NT2/D1 (cell line): ENCODE data around the gene ICA1.

ENCODE experiments used
- DNase-seq: peaks from one replicate; pipeline ENCODE4 v3.0.0-alpha.2; 2011; ENCODE audit warnings: low read depth, low spot score
- H3K27me3 ChIP-seq: 2 replicates; pipeline ENCODE4 v1.6.0; 2011; ENCODE audit warnings: mild to moderate bottlenecking; ENCODE audit not compliant: insufficient read length, insufficient read depth
- H3K36me3 ChIP-seq: 2 replicates; pipeline ENCODE4 v1.6.1; 2011; ENCODE audit warnings: mild to moderate bottlenecking, low read length, mixed read lengths; ENCODE audit not compliant: insufficient read depth, insufficient read length
- H3K4me1 ChIP-seq: 2 replicates; pipeline ENCODE4 v1.5.1; 2011; ENCODE audit not compliant: insufficient read depth, insufficient read length
- H3K4me3 ChIP-seq: 2 replicates; pipeline ENCODE4 v1.5.1; 2011; ENCODE audit warnings: low read depth; ENCODE audit not compliant: insufficient read length
- H3K9ac ChIP-seq: 2 replicates; pipeline ENCODE4 v1.6.0; 2011; ENCODE audit warnings: low read depth; ENCODE audit not compliant: insufficient read length
- H3K9me3 ChIP-seq: 2 replicates; pipeline ENCODE4 v1.5.1; 2011; ENCODE audit warnings: mild to moderate bottlenecking, low read length; ENCODE audit not compliant: insufficient read depth
- SUZ12 ChIP-seq: IDR thresholded peaks from 2 replicates; pipeline ENCODE4 v1.6.1; 2011; ENCODE audit not compliant: insufficient read length, insufficient read depth; ENCODE audit errors: extremely low read depth
- YY1 ChIP-seq: IDR thresholded peaks from 2 replicates; pipeline ENCODE4 v1.6.1; 2011; ENCODE audit not compliant: insufficient read length, insufficient read depth
- ZNF274 ChIP-seq: IDR thresholded peaks from 2 replicates; pipeline ENCODE4 v1.6.1; 2011; ENCODE audit warnings: mild to moderate bottlenecking, low read depth, low read length

The ICA1 gene

DNA sequence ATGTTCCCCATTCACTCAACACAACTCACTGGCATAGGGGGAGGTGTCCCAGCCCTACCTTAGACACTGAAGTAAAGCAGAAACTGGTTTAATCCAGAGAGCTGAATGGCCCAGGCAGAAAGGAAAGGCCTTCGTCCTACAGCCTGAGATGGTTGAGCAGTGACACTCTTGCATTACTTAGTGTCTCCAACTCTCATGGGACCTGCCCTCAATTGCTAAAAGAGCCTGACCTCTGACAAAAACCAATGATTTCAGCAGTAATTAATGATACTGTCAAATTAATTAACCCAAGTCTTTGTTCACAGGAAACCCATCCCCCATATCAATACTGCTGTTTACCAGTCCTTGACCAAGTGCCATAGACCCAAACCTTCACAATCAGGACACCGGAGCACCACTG, 48.6 kb downstream of the ICA1 start:
- H3K4me1 ChIP-seq: peaks cover 4% of the 10 kb centered on the region
- H3K9ac ChIP-seq: no peak overlapping the region
- no peaks in the 10 kb centered on the region for H3K27me3 ChIP-seq
- H3K4me3 ChIP-seq: no peak overlapping the region
- no peaks in the 10 kb centered on the region for H3K9me3 ChIP-seq
- DNase-seq: no peak
- H3K36me3 ChIP-seq: no peaks in the 10 kb centered on the region
- TF ChIP-seq SUZ12 (no peak), ZNF274 (no peak), YY1 (no peak)

DNA sequence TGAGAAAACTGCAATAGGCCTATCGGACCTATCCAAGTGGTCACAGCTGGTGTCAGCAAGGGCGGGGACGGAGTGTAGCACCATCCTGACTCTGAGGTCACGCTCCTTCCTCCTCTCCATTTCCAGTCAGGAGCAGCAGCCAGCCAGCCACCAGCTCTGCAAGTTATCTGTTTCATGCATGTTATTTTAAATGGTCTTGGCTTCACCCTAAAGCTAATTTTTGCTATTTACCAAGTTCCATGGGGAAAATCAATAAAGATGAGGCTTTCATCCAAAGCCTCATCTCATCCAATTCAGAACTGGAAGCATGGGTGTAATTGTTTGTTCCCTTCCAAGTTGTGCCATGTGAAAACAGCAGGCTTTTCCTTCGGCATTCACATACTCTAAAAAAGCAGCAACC, 49.3 kb downstream of the ICA1 start:
- peaks cover 4% of the 10 kb centered on the region for H3K4me1 ChIP-seq
- no peak overlapping the region for H3K4me3 ChIP-seq

DNA sequence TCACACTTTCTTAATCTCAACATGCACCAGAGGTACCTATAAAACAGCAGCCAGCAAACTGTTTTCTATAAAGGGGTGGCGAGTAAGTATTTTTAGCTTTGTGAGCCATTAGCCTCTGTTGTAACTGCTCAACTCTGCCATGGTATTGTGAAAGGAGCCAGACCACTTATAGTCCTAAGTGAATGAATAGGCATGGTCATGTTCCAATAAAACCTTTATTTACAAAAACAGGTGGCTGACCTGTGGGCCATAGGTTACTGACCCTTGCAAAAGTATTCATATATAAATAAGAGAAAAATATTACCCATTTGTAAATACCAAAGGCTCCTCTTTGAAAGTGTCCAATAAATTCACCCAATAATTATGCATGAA, 50.3 kb downstream of the ICA1 start:
- Histone ChIP-seq H3K9me3 (no peaks in the 10 kb centered on the region), H3K36me3 (no peaks in the 10 kb centered on the region), H3K4me3 (no peak overlapping the region), H3K9ac (no peak overlapping the region), H3K4me1 (peaks cover 4% of the 10 kb centered on the region), H3K27me3 (no peaks in the 10 kb centered on the region)
- no peak for DNase-seq
- TF ChIP-seq SUZ12 (no peak), YY1 (no peak), ZNF274 (no peak)

More for the DNA sequence above, 49.3 kb downstream of the ICA1 start:
- Histone ChIP-seq H3K36me3 (no peaks in the 10 kb centered on the region), H3K27me3 (no peaks in the 10 kb centered on the region), H3K9me3 (no peaks in the 10 kb centered on the region), H3K9ac (no peak overlapping the region)
- TF ChIP-seq ZNF274: no peak
- TF ChIP-seq SUZ12: no peak
- TF ChIP-seq YY1: no peak
- DNase-seq: no peak

DNA sequence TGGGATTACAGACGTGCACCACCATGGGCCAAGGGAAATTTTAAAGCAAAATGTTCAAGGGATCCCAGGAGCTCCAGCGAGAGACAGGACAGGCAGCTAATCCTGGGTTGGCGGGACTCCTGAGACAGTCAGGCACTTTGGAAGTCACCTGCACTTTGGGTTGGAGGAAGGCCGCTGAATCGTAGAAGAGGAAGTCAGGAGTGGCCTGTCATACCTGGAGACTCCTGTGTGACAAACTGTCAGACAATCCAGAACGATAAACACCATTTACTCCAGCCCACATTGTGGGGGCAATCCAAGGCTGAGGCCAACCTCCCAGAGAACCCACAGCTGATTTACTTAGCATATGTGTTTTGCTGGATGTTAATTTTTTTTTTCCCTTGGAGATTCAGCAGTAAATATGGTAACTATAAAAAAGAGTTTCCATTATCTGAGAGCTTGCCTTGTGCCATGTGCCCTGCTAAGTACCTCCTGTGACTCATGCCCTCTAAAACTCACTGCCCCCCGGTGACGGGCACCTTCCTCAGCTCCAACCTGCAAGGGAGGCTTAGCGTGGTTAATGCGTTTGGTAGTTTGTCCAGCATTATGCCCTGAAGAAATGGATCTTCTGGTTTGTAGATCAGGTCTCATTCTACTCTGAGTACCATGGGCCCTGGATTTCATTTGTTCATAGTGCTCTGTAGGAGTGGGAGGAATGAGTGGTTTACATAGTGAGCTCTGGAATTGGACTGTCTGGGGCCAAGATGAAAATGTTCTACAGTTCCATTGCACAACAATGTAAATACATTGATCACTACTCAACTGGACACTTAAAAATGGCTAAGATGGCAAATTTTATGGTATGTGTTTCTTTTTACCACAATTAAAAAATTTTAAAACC, 50.9 kb downstream of the ICA1 start:
- DNase-seq: no peak
- Histone ChIP-seq H3K4me1 (peaks cover 4% of the 10 kb centered on the region), H3K36me3 (no peaks in the 10 kb centered on the region), H3K27me3 (no peaks in the 10 kb centered on the region), H3K4me3 (no peak overlapping the region), H3K9me3 (no peaks in the 10 kb centered on the region), H3K9ac (no peak overlapping the region)
- no peak for TF ChIP-seq SUZ12
- no peak for TF ChIP-seq ZNF274
- TF ChIP-seq YY1: no peak

DNA sequence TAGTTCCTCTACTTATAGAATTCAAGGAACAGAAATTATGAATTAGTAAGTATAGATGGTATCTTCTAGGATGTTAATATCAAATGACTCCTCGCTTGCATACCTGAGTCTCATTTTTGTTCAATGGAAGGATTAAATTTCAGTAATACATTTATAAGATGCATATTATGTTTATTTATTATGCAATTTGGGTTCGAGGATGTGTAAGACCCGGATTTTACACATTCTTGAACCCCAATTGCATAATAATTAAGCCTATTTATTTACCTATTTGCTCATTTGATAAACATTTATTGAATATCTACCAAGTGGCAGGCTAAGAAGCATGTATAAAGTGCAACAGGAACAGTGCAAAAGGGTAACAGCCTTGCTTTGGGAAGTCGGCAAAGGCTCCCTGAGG, 52.6 kb downstream of the ICA1 start:
- Histone ChIP-seq H3K9me3 (no peaks in the 10 kb centered on the region), H3K9ac (no peak overlapping the region), H3K27me3 (no peaks in the 10 kb centered on the region), H3K4me3 (no peak overlapping the region), H3K36me3 (no peaks in the 10 kb centered on the region), H3K4me1 (peaks cover 4% of the 10 kb centered on the region)
- DNase-seq: no peak
- no peak for TF ChIP-seq YY1
- no peak for TF ChIP-seq SUZ12
- no peak for TF ChIP-seq ZNF274

DNA sequence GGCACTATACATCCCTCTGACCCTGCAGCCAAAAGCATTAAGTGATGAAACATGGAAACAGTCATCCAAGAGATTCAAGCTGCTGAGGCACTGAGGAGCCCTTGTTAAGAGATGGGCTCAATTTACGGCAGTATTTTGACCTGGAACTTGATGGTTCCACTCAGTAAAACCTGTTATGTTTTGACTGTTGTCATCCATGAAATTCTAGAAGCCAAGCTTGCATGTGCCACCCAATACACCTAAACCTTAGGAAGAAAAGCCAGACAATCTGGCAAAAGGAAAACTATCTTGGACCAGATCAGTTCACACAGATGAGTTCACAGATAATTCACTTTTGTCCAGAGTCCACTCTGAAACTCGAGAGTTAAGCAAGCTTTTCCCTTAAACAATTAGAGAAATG, 53.2 kb downstream of the ICA1 start:
- Histone ChIP-seq H3K4me1 (peaks cover 4% of the 10 kb centered on the region), H3K27me3 (no peaks in the 10 kb centered on the region), H3K9ac (no peak overlapping the region), H3K36me3 (no peaks in the 10 kb centered on the region), H3K4me3 (no peak overlapping the region), H3K9me3 (no peaks in the 10 kb centered on the region)
- no peak for DNase-seq
- TF ChIP-seq YY1: no peak
- no peak for TF ChIP-seq SUZ12
- no peak for TF ChIP-seq ZNF274

DNA sequence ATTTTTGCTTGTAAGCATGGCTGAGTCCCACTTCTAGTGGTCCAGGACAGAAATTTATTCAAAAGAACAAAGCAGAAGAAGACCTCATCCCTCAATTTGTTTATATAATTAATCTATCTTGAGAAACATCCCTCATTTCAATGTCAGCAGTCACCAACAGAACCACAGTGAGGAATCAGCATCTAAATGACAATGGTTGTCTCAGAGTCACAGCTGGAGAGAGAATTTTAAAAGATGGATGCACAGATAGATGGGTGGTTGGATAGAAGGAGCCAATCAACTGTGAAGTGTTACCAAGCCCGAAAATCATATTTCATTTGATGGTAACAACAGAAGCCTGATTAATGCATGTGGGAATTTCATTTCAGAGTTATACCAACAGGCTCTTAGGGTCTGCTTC, 55.0 kb downstream of the ICA1 start:
- Histone ChIP-seq H3K4me3 (no peak overlapping the region), H3K36me3 (no peaks in the 10 kb centered on the region), H3K27me3 (no peaks in the 10 kb centered on the region), H3K9ac (no peak overlapping the region), H3K4me1 (peaks cover 4% of the 10 kb centered on the region), H3K9me3 (no peaks in the 10 kb centered on the region)
- DNase-seq: no peak
- TF ChIP-seq YY1 (no peak), SUZ12 (no peak), ZNF274 (no peak)
